Measurements from ENCODE around the gene SEL1L.

GRCh38 chr14:81441626-81442134, 92.0 kb downstream of the SEL1L start:
- no peak for TF ChIP-seq CTCF (IDR thresholded peaks at IDR 0.05)
- no peak for TF ChIP-seq POLR2A (IDR thresholded peaks at IDR 0.05)
